Tibial nerve (tissue), 4 donors: ENCODE data around the gene SUB1. TPM values are rescaled to one million over a fixed set of nuclear protein-coding genes. Genes with fewer than 3 reads are reported as not detected.

Experiments used
- DNase-seq, 2 donors: peaks; one replicate each; pipeline ENCODE4 v3.0.0-alpha.2; 2019; ENCODE audit warnings: low spot score in 2 of 2
- H3K27ac ChIP-seq, 4 donors: fragments of 200-600 bp; sonication (generic) in 3 of 4; one replicate each; pipeline ENCODE4 v1.5.1; 2017 to 2019; ENCODE audit warnings: mild to moderate bottlenecking in 1 of 4
- H3K27me3 ChIP-seq, 2 donors: fragments of 200-600 bp; sonication (generic) in 1 of 2; one replicate each; pipeline versions ENCODE4 v1.5.1 to v1.6.0; 2017 to 2019
- H3K36me3 ChIP-seq, 3 donors: fragments of 200-600 bp; sonication (generic); one replicate each; pipeline ENCODE4 v1.5.1; 2018 to 2019
- H3K4me1 ChIP-seq, 4 donors: fragments of 200-600 bp; sonication (generic) in 3 of 4; one replicate each; pipeline ENCODE4 v1.5.1; 2017 to 2019
- H3K4me3 ChIP-seq, 4 donors: fragments of 200-600 bp; sonication (generic) in 3 of 4; one replicate each; pipeline ENCODE4 v1.5.1; 2017 to 2019; ENCODE audit warnings: mild to moderate bottlenecking in 1 of 4, moderate library complexity in 1 of 4
- H3K9me3 ChIP-seq, 4 donors: fragments of 200-600 bp; sonication (generic) in 3 of 4; one replicate each; pipeline ENCODE4 v1.5.1; 2017 to 2019
- CTCF ChIP-seq, 5 experiments: fragments of 200-600 bp in 3 of 5; fragments of 450-650 bp in 2 of 5; sonication (generic) in 3 of 5; IDR thresholded peaks; one replicate each; pipeline ENCODE4 v1.5.1; 2016 to 2019; ENCODE audit warnings: antibody characterized with exemption in 5 of 5, mild to moderate bottlenecking in 3 of 5, moderate library complexity in 2 of 5
- EP300 ChIP-seq, 2 donors: sonication (generic); formaldehyde crosslinking; IDR thresholded peaks; one replicate each; pipeline ENCODE4 v1.6.1; 2017; ENCODE audit warnings: antibody characterized with exemption in 2 of 2, mild to moderate bottlenecking in 1 of 2
- POLR2A ChIP-seq, 2 donors: fragments of 450-650 bp; IDR thresholded peaks; one replicate each; pipeline ENCODE4 v1.6.1; 2017; ENCODE audit warnings: antibody characterized with exemption in 2 of 2, mild to moderate bottlenecking in 2 of 2, moderate library complexity in 2 of 2
- WGBS, 2 donors: methylation state at CpG; one replicate each; pipeline ENCODE4 v1.1.5; 2018; 5-methylcytosine and 5-hydroxymethylcytosine counted together
- total RNA-seq, 4 donors: library from RNA; depleted of rRNA; stranded (reverse); fragments of >200 nt; gene quantifications; one replicate each; pipeline ENCODE4 v1.1.0, GENCODE V29; 2016

SUB1 gene
- total RNA-seq, 4 donors from 2014 or later = 78.0 to 110 (median 88.6) TPM

- peaks cover 0 to 32% (median 5%) of the 10 kb centered on the region in 4 donors for H3K4me1 ChIP-seq
- DNase-seq = no peak
- no peak overlapping the region for H3K4me3 ChIP-seq
- H3K27me3 ChIP-seq = no peaks in the 10 kb centered on the region
- H3K9me3 ChIP-seq = no peaks in the 10 kb centered on the region
- peaks cover 0 to 52% (median 8%) of the 10 kb centered on the region in 3 donors for H3K36me3 ChIP-seq
- TF ChIP-seq POLR2A (IDR thresholded peaks at IDR 0.05) (no peak), EP300 (IDR thresholded peaks at IDR 0.05) (no peak), CTCF (IDR thresholded peaks at IDR 0.05) (no peak)
- 95 to 100% methylated on average over 1 of the region's 1 CpG for WGBS, 2 donors
- no peak overlapping the region for H3K27ac ChIP-seq
Measured at GRCh38 chr5:32601623-32602295, 16.4 kb downstream of the SUB1 start.

GRCh38 chr5:32602906-32603305, 17.5 kb downstream of the SUB1 start:
- Histone ChIP-seq H3K36me3 (peaks cover 0 to 54% (median 8%) of the 10 kb centered on the region in 3 donors), H3K27me3 (no peaks in the 10 kb centered on the region), H3K9me3 (no peaks in the 10 kb centered on the region), H3K27ac (no peak overlapping the region), H3K4me3 (no peak overlapping the region), H3K4me1 (peaks cover 0 to 22% (median 0%) of the 10 kb centered on the region in 4 donors)
- TF ChIP-seq POLR2A (IDR thresholded peaks at IDR 0.05) = no peak
- no peak for TF ChIP-seq EP300 (IDR thresholded peaks at IDR 0.05)
- no peak for TF ChIP-seq CTCF (IDR thresholded peaks at IDR 0.05)
- DNase-seq = no peak
- WGBS, 2 donors = 85 to 94% methylated on average over 2 of the region's 2 CpGs

- Histone ChIP-seq H3K9me3 (no peaks in the 10 kb centered on the region), H3K36me3 (peaks cover 0 to 45% (median 8%) of the 10 kb centered on the region in 3 donors), H3K27ac (no peak overlapping the region), H3K4me1 (peaks cover 0 to 7% (median 0%) of the 10 kb centered on the region in 4 donors), H3K4me3 (no peak overlapping the region), H3K27me3 (no peaks in the 10 kb centered on the region)
- TF ChIP-seq EP300 (IDR thresholded peaks at IDR 0.05) (no peak), CTCF (IDR thresholded peaks at IDR 0.05) (no peak), POLR2A (IDR thresholded peaks at IDR 0.05) (no peak)
- whole genome bisulfite sequencing, 2 donors = 86 to 90% methylated on average over 4 of the region's 4 CpGs
- DNase-seq = no peak
Measured at GRCh38 chr5:32604800-32605765, 19.7 kb downstream of the SUB1 start.

- no peak overlapping the region for H3K27ac ChIP-seq
- no peaks in the 10 kb centered on the region for H3K27me3 ChIP-seq
- 88 to 90% methylated on average over 2 of the region's 2 CpGs for WGBS, 2 donors
- H3K9me3 ChIP-seq = no peaks in the 10 kb centered on the region
- H3K36me3 ChIP-seq = peaks cover 0 to 41% (median 8%) of the 10 kb centered on the region in 3 donors
- TF ChIP-seq POLR2A (IDR thresholded peaks at IDR 0.05) (no peak), EP300 (IDR thresholded peaks at IDR 0.05) (no peak), CTCF (IDR thresholded peaks at IDR 0.05) (no peak)
- no peak overlapping the region for H3K4me3 ChIP-seq
- peaks cover 0 to under 1% (median 0%) of the 10 kb centered on the region in 4 donors for H3K4me1 ChIP-seq
- DNase-seq = no peak
Measured at GRCh38 chr5:32605766-32606152, 20.4 kb downstream of the SUB1 start.
